Measurements from ENCODE around the gene MRPL58. TPM values are rescaled to one million over a fixed set of nuclear protein-coding genes. Genes with fewer than 3 reads are reported as not detected.
"Not testable (repeated sequence)": the region's sequence is repeated elsewhere in the genome, so short reads cannot be mapped to it uniquely, and the experiment has no call there.

MRPL58 gene
- polyA plus RNA-seq, 3 donors, result 26.1 to 28.4 (median 27.0) TPM

- DNase-seq (ENCODE audit: extremely low read depth in 1 of 11, low read depth in 9 of 11, low spot score in 4 of 11), result not testable (repeated sequence)
Observed at GRCh38 chr17:75006084-75006483, 6.4 kb upstream of the MRPL58 start.

GRCh38 chr17:75006653-75007052, 5.8 kb upstream of the MRPL58 start:
- no peak for DNase-seq (ENCODE audit: extremely low read depth in 1 of 11, low read depth in 9 of 11, low spot score in 4 of 11)

GRCh38 chr17:75008373-75008772, 4.1 kb upstream of the MRPL58 start:
- DNase-seq (ENCODE audit: extremely low read depth in 1 of 11, low read depth in 9 of 11, low spot score in 4 of 11), result no peak

DNA sequence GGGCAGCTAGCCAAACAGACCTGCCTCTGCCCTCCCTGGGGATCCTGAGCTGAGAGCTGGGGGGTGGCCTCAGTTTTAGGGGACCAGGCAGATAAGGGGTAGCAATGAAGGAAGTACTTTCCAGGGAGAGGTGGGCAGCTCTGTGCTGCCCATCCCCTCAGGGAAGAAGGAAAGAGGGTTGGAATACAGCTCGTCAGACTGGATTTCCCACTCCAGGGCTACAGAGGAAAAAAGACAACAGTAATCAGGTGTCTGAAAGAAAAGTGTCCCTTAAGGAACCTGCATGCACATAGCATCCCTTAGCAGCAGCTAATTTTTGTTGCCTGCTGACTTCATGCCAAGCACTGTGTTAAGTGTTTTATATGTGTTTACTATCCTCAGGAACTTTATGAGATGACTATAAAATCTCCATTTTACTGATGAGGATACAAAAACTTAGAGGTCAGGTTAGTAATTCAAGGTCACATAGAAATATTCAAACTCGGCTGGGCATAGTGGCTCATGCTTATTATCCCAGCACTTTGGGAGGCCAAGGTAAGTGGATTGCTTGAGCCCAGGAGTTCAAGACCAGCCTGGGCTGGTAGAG, 3.2 kb upstream of the MRPL58 start:
- DNase-seq (ENCODE audit: extremely low read depth in 1 of 11, low read depth in 9 of 11, low spot score in 4 of 11), result no peak

DNA sequence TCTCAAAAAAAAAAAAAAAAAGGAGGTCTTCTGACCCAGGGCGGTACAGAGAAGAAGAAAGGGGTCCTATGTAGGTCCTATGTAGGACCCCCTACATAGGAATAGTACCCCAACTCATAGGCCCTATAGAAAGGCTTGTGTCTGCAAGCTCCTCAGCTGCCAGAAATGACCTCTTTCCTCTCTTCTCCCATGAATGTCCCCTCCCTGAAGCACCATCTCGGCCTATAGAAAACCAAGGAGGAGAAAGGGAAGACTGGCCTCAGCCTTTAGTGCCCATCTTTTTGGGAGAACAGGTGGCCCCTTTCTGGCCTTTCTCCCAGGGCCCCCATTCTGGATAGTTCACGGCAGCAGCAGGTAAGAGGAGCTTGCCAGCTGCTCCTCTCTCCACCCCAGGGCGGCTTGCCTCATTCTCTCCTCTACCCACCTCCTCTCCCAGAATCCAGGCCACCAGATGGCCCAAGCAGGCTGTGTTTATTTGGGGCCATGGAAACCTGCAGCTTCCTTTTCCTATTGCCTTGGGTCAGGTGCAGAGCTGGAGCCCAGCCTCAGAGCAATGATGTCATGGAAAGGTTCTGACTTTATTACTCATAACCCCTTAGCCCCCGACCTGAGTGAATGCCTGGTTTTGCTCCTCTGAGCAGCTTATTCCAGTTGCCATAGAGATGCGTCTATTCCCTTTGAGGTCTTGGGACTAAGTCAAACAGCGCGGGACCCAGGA, 1.6 kb upstream of the MRPL58 start:
- no peak for DNase-seq (ENCODE audit: extremely low read depth in 1 of 11, low read depth in 9 of 11, low spot score in 4 of 11)

DNA sequence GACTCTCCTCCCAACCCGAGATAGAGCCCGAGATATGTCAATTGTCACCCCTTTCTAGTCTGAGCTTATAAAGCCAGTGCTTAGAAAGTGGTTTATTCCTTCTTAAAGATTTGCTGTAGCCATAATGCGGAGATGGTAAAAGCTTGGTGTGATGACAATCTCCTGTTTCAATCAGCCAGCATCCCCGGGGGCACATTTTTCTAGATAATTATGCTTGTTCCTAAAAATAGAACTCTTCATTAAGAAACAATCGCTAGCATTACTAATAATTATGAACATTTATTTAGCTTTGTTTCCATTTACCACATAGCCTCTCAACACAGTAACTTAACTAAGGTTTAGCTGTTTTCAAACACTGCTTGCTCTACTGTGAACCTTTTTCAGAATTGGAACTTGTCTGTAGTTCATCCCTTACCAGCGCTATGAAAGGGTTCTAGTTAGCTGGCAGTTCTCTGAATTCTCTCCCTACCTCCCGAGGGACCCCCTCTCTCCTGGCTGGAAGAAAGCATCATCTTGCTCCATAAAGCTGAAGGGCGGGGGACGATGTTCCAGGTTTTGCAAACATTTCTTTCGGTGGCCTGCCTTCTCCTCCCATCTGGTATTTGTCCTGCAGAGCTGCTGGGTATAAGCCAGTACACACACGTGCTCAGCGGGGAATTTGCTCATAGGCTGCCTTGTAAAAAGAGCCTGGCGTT, 922 bp upstream of the MRPL58 start:
- peak in 1 of 11 donors; percentile 68 for DNase-seq (ENCODE audit: extremely low read depth in 1 of 11, low read depth in 9 of 11, low spot score in 4 of 11)

DNA sequence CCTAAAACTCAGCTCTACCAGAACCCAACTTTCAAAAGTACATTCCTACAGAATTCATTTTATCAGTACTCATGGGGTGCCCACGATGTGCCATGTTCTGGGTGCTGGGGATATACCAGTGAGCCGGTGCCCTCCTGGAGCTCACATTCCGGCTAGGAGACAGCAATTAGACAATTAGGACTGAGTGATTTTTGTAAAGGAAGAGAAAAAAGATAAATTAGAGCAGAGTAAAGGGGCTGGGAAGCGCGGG, 449 bp upstream of the MRPL58 start:
- DNase-seq (ENCODE audit: extremely low read depth in 1 of 11, low read depth in 9 of 11, low spot score in 4 of 11), result no peak

DNA sequence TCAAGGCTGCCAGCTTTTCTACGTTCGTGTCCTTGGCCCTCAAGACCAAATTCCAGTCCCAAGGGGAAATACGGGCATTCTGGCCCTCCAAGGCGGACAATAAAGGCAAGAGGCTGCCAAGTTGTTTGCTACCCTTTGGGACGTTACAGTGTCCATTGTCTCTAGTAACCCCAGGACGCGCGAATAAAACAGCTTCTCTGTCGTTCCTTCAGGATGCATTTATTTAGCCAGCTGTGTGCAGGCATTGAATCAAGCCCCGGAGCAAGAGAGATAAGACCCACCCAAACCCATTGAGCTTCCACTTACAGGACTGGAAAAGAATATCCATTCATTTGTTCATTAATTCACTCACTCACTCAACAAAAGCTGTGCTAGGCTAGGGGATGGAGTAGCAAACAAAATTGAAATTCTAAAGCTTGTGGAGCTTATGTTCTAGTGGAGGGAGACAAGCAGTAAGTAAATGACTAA, 656 bp downstream of the MRPL58 start:
- DNase-seq (ENCODE audit: extremely low read depth in 1 of 11, low read depth in 9 of 11, low spot score in 4 of 11), result no peak

DNA sequence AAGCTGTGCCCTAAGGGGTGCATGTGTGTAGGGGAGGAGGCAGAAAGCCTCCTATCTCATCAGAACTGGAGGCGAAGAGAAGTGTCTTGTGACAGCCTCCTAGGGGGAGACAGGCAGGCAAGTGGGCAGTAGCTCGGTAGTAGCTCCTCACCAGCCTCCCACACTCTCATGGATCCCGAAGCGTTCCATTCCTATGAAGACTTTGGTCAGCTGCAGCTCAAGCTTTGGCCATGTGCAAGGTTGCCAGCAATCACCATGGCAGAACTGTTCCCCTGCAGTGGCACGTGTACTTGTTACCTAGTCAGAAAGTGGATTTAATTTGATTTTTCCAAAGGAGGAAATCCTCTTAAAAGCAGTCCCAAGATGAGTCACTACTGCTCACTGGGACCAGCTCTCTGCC, 6.7 kb downstream of the MRPL58 start:
- no peak for DNase-seq (ENCODE audit: extremely low read depth in 1 of 11, low read depth in 9 of 11, low spot score in 4 of 11)

GRCh38 chr17:75019710-75020109, 7.2 kb downstream of the MRPL58 start:
- DNase-seq (ENCODE audit: extremely low read depth in 1 of 11, low read depth in 9 of 11, low spot score in 4 of 11), result no peak

DNA sequence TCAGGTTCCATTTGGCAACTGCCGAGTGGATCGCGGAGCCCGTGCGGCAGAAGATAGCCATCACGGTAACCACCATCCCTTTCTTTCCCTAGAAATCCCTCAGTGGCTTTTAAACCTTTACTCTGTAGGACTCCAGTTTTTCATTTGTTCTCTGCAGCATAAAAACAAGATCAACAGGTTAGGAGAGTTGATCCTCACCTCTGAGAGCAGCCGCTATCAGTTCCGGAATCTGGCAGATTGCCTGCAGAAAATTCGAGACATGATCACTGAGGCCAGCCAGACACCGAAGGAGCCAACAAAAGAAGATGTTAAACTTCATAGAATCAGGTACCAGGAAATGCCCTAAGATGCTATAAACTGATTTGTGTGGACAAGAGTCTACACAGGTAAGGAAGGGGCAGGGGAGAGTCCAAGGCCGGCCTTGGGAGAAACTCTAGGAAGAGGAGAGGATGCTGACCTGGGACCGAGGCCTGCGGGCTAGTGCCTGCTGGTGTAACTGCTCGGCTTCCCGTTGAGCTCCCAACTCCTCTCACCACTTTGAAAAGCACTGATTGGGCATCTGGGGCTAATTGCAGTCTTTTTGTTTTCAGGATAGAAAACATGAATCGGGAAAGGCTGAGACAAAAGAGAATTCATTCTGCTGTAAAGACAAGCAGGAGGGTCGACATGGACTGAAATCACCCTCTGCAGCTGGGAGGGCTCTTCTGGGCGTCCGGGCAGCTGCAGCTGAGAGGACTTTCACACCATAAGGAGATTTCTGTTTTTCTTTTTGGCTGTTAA, 8.1 kb downstream of the MRPL58 start:
- DNase-seq (ENCODE audit: extremely low read depth in 1 of 11, low read depth in 9 of 11, low spot score in 4 of 11), result no peak

- no peak for DNase-seq (ENCODE audit: extremely low read depth in 1 of 11, low read depth in 9 of 11, low spot score in 4 of 11)
Observed at GRCh38 chr17:75024686-75025397, 12.4 kb downstream of the MRPL58 start.

- DNase-seq (ENCODE audit: extremely low read depth in 1 of 11, low read depth in 9 of 11, low spot score in 4 of 11), result not testable (repeated sequence)
Observed at GRCh38 chr17:75025398-75025734, 12.9 kb downstream of the MRPL58 start.

DNA sequence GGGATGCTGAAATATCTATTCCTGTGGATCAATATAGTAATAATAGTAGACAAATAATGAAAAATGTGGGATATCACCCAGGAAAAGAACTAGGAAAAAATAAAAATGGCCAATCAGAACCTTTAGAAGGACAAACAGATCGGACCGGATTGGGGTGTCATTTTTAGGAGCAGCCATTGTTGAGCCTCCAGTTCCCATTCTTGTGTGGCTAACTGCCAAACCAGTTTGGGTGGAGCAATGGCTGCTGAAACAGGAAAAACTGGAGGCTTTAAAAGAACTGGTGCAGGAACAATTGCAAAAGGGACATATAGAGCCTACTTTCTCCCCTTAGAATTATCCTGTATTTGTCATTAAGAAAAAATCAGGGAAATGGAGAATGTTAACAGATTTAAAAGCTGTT, 14.2 kb downstream of the MRPL58 start:
- DNase-seq (ENCODE audit: extremely low read depth in 1 of 11, low read depth in 9 of 11, low spot score in 4 of 11), result not testable (repeated sequence)

DNA sequence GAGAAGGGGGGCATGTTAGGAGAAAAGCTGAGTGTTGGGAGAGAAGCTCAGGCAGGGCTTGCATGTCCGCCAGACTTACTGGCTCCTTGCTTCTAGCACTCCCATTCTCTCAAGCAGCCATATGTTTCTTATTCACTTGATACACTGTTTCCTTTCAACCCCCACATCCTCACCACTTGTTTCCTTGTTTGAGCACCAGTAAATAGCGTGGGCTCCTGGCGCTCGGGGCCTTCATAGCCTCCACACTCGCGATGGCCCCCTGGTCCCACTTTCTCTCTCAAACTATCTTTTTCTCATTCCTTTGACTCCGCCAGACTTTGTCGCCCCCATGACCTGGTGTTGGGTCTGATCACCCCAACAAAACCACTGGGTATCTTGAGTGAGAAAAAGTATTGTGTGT, 17.7 kb downstream of the MRPL58 start:
- no peak for DNase-seq (ENCODE audit: extremely low read depth in 1 of 11, low read depth in 9 of 11, low spot score in 4 of 11)

DNA sequence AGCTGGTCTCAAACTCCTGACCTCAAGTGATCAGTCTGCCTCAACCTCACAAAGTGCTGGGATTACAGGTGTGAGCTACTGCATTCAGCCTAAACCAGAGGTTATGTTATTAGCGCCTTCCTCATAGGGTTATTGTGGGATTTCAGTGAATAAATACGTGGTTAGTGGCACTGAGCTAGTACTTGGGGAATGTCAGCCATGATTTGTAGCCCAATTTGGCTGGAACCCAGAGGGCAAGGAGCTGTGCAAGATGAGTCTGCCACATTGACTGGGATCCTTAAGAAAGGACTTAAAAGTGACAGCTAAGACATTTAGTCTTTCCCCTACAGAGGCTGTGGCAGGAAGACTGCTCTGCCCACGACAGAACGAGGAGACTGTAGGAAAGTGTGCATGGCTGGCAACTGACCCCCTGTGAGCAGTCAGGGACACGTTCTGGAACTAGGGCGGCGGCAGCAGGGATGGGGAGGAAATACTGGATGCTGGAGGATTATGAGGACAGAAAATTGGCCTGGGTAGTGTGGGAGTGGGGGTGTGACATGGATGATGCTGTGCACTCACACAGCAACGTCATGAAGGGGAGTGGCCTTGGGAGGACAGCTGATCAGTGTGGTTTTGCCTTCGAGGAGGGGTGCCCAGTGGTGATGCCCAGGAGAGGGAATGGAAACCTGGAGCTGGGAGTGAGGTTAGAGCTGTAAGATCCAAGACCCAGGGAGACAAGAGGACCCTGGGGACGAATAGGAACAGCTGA, 19.7 kb downstream of the MRPL58 start:
- peak in 1 of 11 donors; percentile 46 for DNase-seq (ENCODE audit: extremely low read depth in 1 of 11, low read depth in 9 of 11, low spot score in 4 of 11)

DNA sequence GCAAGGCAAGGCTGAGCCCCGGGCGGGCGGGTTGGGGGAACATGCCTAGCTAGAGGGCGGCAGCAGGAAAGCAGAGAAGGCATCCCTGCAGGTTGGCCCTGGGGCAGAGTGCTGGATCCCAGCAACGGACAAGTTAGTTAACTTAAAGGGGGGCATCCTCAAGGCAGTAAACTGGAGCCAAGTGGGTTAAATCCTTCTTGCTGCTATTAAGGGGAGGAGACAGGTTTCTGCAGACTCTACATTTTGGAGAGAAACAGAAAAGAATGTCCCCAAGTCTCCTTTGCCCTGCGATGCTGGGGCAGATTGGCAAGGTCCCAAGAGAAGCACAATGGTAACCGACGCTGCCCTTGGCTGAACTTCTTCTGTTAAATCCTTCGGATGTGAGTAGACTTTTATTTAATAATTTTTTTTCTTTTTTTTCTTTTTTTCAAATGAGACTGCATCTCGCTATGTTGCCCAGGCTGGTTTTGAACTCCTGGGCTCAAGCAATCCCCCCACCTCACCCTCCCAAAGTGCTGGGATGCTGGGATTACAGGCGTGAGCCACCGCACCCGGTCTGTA, 20.3 kb downstream of the MRPL58 start:
- peak in 1 of 11 donors; percentile 24 for DNase-seq (ENCODE audit: extremely low read depth in 1 of 11, low read depth in 9 of 11, low spot score in 4 of 11)
